ENCODE data around the gene TRIM47. TPM values are rescaled to one million over a fixed set of nuclear protein-coding genes. Genes with fewer than 3 reads are reported as not detected.

Gene TRIM47
- total and polyA plus RNA-seq, 2 experiments from 2014 or later, result 1.2 to 1.4 TPM

DNA sequence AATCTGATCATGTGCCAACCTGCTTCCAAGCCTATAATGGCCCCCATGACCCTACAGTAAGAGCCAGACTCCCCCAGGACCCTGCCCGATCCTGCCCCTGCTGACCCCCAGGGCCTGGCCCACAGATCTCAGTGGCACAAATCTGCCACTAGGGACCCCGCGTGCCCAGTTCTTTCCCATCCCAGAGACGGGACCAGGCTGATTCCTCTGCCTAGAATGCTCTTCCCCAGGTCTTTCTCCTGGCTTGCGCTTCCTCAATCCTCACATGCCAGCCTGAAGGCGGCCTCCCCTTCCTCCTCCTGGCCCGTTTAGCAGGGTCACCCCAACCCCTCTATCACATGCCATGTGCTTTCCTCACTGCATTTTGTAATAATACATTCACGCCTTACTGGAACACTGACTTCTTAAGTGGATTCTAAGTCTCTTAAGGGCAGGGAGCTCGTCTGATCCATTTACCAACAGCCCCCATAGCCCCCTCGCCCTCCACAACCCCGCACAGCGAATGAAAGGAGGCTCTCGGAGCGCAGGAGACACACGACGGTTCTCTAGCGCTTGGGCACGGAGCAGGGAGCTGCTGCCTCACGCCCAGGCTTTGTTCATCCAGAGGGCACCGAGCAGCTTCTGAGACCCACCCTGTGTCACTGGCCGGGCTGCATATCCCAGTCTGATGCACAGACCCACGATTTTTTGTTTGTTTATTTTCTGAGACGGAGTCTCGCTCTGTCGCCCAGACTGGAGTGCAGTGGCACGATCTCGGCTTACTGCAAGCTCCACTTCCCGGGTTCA, 17.2 kb upstream of the TRIM47 start:
- 10 to 13% methylated on average over 28 of the region's 28 CpGs for WGBS, 2 experiments (ENCODE audit: low coverage in 1 of 2, low lambda C conversion rate in 2 of 2, missing lambda C conversion rate in 2 of 2)
- DNase-seq, result peak; percentile 66
- peak overlapping the region; percentile 72 for H2AFZ ChIP-seq
- peak overlapping the region; percentile 86 for H3K4me2 ChIP-seq (ENCODE audit: unreplicated experiment)
- H3K4me1 ChIP-seq (ENCODE audit: insufficient read depth), result peaks cover 8% of the 10 kb centered on the region
- TF ChIP-seq EZH2phosphoT487 (IDR thresholded peaks at IDR 0.05; ENCODE audit: insufficient read depth, low read depth) (no peak), EZH2 (IDR thresholded peaks at IDR 0.05; ENCODE audit: insufficient read depth, poor library complexity, severe bottlenecking) (no peak)
- H3K79me2 ChIP-seq (ENCODE audit: insufficient read depth), result peaks cover 21% of the 10 kb centered on the region
- no peaks in the 10 kb centered on the region for H3K36me3 ChIP-seq (ENCODE audit: low read depth)
- no peaks in the 10 kb centered on the region for H3K27me3 ChIP-seq (replicated peaks; ENCODE audit: insufficient read depth)
- peak overlapping the region; percentile 70 for H3K4me3 ChIP-seq
- H3K9ac ChIP-seq, result peak overlapping the region; percentile 89
- H3K9me2 ChIP-seq (ENCODE audit: insufficient read depth), result no peaks in the 10 kb centered on the region
- H3K27ac ChIP-seq, result peak overlapping the region; percentile 67
- H3F3A ChIP-seq (ENCODE audit: insufficient read depth), result peaks cover 6% of the 10 kb centered on the region; the same call in 1 of the 2 replicates
- H4K20me1 ChIP-seq (ENCODE audit: insufficient read depth), result no peaks in the 10 kb centered on the region
- H3K9me3 ChIP-seq (ENCODE audit: low read depth), result no peaks in the 10 kb centered on the region
- in situ Hi-C loops (cut with MboI), result no loop called here

DNA sequence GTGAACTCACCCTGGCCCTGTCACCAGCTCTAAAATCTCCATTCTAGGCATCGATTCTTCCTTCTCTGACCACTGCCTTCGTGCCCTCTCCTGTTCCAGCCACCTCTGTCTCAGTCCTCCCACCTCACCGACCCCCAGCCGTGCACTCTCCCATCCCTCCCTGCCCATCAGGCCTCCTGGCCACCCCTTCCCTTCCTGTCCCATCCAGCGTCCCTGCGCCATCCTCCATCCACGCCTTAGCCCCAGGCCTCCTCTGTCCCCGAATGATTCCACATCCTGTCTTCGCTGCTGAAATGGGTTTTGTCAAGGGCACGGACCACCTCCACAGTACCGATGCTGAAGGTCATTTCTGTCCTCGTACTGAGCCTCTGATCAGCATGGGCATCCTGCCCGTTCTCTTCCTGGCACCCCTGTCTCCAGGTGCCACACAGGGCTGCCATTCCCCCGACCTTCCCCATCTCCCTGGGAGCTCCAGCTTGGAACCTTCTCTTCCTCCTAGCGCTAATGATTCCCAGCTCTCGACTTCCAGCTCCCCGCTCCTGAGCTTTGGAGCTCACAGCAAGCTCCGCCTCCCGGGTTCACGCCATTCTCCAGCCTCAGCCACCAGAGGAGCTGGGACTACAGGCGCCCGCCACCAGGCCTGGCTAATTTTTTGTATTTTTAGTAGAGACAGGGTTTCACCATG, 15.8 kb upstream of the TRIM47 start:
- no peaks in the 10 kb centered on the region for H3K9me2 ChIP-seq (ENCODE audit: insufficient read depth)
- H3K9ac ChIP-seq, result no peak overlapping the region
- no peak overlapping the region for H3K27ac ChIP-seq
- TF ChIP-seq EZH2phosphoT487 (IDR thresholded peaks at IDR 0.05; ENCODE audit: insufficient read depth, low read depth) (no peak), EZH2 (IDR thresholded peaks at IDR 0.05; ENCODE audit: insufficient read depth, poor library complexity, severe bottlenecking) (no peak)
- WGBS, 2 experiments (ENCODE audit: low coverage in 1 of 2, low lambda C conversion rate in 2 of 2, missing lambda C conversion rate in 2 of 2), result 47 to 58% methylated on average over 18 to 22 of the region's 22 CpGs
- in situ Hi-C loops (cut with MboI), result no loop called here
- no peak overlapping the region for H3K4me2 ChIP-seq (ENCODE audit: unreplicated experiment)
- no peak for DNase-seq
- peaks cover 8% of the 10 kb centered on the region for H3K4me1 ChIP-seq (ENCODE audit: insufficient read depth)
- H4K20me1 ChIP-seq (ENCODE audit: insufficient read depth), result no peaks in the 10 kb centered on the region
- H3K27me3 ChIP-seq (replicated peaks; ENCODE audit: insufficient read depth), result no peaks in the 10 kb centered on the region
- H3K9me3 ChIP-seq (ENCODE audit: low read depth), result no peaks in the 10 kb centered on the region
- H3F3A ChIP-seq (ENCODE audit: insufficient read depth), result peaks cover 13% of the 10 kb centered on the region; the same call in 1 of the 2 replicates
- no peak overlapping the region for H2AFZ ChIP-seq
- H3K36me3 ChIP-seq (ENCODE audit: low read depth), result no peaks in the 10 kb centered on the region
- peaks cover 21% of the 10 kb centered on the region for H3K79me2 ChIP-seq (ENCODE audit: insufficient read depth)
- H3K4me3 ChIP-seq, result no peak overlapping the region

DNA sequence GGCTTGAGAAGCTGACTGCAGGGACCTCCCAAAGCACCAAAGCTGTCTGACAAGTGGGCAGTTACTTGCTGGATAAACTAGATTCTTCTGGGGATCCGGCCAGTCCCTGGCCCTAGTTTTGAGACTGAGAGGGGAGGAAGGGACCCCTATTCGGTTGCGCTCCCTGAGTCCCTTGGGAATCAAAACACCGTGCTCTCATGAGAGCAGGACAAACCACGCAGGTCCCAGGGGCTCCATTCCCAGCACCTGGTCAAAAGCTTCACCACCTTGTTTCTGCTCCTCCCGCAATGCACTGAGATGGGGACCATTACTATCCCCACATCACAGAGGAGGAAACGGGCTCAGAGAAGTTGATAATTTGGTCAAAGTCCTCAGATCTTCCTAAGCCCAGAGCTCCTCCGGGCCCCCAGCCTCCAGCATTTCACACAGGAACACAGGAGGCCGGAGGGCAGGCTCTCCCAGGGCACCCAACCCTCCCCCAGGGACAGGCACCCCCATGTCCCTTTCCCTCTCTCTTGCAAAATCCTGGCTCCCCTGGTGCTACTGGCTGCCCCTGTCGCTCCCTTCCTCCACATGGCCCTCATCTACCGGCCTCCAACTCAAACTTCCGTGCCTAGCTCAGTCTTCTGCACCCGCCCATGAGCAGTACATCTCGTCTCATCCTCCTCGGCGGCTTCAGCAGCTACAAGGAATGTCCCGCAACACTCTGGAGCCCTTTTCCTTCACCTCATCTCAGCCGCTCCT, 15.1 kb upstream of the TRIM47 start:
- peaks cover 21% of the 10 kb centered on the region for H3K79me2 ChIP-seq (ENCODE audit: insufficient read depth)
- 85 to 90% methylated on average over 18 of the region's 18 CpGs for WGBS, 2 experiments (ENCODE audit: low coverage in 1 of 2, low lambda C conversion rate in 2 of 2, missing lambda C conversion rate in 2 of 2)
- peaks cover 13% of the 10 kb centered on the region; the same call in 1 of the 2 replicates for H3F3A ChIP-seq (ENCODE audit: insufficient read depth)
- H3K9me2 ChIP-seq (ENCODE audit: insufficient read depth), result no peaks in the 10 kb centered on the region
- no peak for DNase-seq
- no peak overlapping the region for H3K9ac ChIP-seq
- H3K27ac ChIP-seq, result no peak overlapping the region
- H2AFZ ChIP-seq, result no peak overlapping the region
- no peaks in the 10 kb centered on the region for H4K20me1 ChIP-seq (ENCODE audit: insufficient read depth)
- in situ Hi-C loops (cut with MboI), result no loop called here
- H3K4me3 ChIP-seq, result no peak overlapping the region
- no peaks in the 10 kb centered on the region for H3K9me3 ChIP-seq (ENCODE audit: low read depth)
- peaks cover 8% of the 10 kb centered on the region for H3K4me1 ChIP-seq (ENCODE audit: insufficient read depth)
- H3K4me2 ChIP-seq (ENCODE audit: unreplicated experiment), result no peak overlapping the region
- no peak for TF ChIP-seq EZH2phosphoT487 (IDR thresholded peaks at IDR 0.05; ENCODE audit: insufficient read depth, low read depth)
- TF ChIP-seq EZH2 (IDR thresholded peaks at IDR 0.05; ENCODE audit: insufficient read depth, poor library complexity, severe bottlenecking), result no peak
- no peaks in the 10 kb centered on the region for H3K27me3 ChIP-seq (replicated peaks; ENCODE audit: insufficient read depth)
- H3K36me3 ChIP-seq (ENCODE audit: low read depth), result no peaks in the 10 kb centered on the region

DNA sequence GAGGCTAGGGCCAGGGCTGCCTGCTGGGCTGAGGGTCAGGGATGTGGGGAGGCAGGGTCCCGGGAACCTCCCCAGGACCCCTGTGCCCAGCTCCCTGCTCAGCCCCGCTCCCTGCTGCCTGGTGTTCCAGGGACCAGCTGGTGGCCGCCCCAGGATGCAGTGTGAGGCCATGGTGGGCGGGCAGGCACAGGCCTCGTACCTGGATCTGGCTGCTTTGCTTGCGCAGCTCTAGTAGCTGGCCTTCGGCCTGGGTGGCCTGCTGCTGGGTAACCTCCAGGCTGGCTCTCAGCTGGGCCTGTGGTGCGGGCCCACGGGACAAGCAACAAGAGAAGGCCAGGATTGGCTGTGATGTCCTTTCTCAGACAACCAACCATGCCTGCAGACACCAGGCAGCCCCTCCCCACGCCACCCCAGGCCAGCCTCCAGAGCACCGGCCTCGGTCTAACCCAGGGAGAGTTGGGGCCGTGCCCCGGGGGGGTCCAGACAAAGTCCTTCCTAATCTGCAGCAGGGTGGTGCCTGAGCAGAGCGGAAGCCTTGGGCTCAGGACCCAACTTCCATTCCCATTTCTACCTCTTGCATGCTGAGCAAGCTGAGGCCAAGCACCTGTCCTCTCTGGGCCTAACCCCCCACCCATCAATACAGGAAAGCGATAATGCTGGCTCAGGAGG, 14.3 kb upstream of the TRIM47 start:
- H3K4me1 ChIP-seq (ENCODE audit: insufficient read depth), result peaks cover 8% of the 10 kb centered on the region
- no peaks in the 10 kb centered on the region for H4K20me1 ChIP-seq (ENCODE audit: insufficient read depth)
- whole genome bisulfite sequencing, 2 experiments (ENCODE audit: low coverage in 1 of 2, low lambda C conversion rate in 2 of 2, missing lambda C conversion rate in 2 of 2), result 91 to 94% methylated on average over 15 to 16 of the region's 16 CpGs
- H3F3A ChIP-seq (ENCODE audit: insufficient read depth), result peaks cover 13% of the 10 kb centered on the region; the same call in 1 of the 2 replicates
- H3K4me2 ChIP-seq (ENCODE audit: unreplicated experiment), result no peak overlapping the region
- H3K9me3 ChIP-seq (ENCODE audit: low read depth), result no peaks in the 10 kb centered on the region
- no peaks in the 10 kb centered on the region for H3K36me3 ChIP-seq (ENCODE audit: low read depth)
- H2AFZ ChIP-seq, result no peak overlapping the region
- in situ Hi-C loops (cut with MboI), result no loop called here
- no peak for TF ChIP-seq EZH2phosphoT487 (IDR thresholded peaks at IDR 0.05; ENCODE audit: insufficient read depth, low read depth)
- TF ChIP-seq EZH2 (IDR thresholded peaks at IDR 0.05; ENCODE audit: insufficient read depth, poor library complexity, severe bottlenecking), result no peak
- H3K4me3 ChIP-seq, result no peak overlapping the region
- H3K27ac ChIP-seq, result no peak overlapping the region
- no peak overlapping the region for H3K9ac ChIP-seq
- no peaks in the 10 kb centered on the region for H3K27me3 ChIP-seq (replicated peaks; ENCODE audit: insufficient read depth)
- H3K79me2 ChIP-seq (ENCODE audit: insufficient read depth), result peaks cover 21% of the 10 kb centered on the region
- no peaks in the 10 kb centered on the region for H3K9me2 ChIP-seq (ENCODE audit: insufficient read depth)
- no peak for DNase-seq
